WTC11 (cell line): Measurements from ENCODE around the gene SLC2A6. TPM values are rescaled to one million over a fixed set of nuclear protein-coding genes. Genes with fewer than 3 reads are reported as not detected.

Experiments
- ATAC-seq: fragments of 200-7000 bp; cut with Tn5 transposase; 2 replicates; pipeline ENCODE4 v1.10.0; 2021; ENCODE audit warnings: mild to moderate bottlenecking, moderate library complexity
- CTCF ChIA-PET: fragments of 300-600 bp; sonication (Branson Sonifier 250); formaldehyde crosslinking; loops from one replicate; lab custom pipeline; 2021; ENCODE audit warnings: antibody characterized with exemption; lab: Charles Lee
- POLR2A ChIA-PET: fragments of 350-600 bp; sonication (Branson Sonifier 250); formaldehyde crosslinking; loops from one replicate; lab custom pipeline; 2021; ENCODE audit warnings: antibody characterized with exemption; lab: Charles Lee
- DNase-seq: peaks from one replicate; pipeline ENCODE4 v3.0.0; 2021; ENCODE audit warnings: low spot score
- H3K27ac Mint-ChIP-seq: 2 replicates; pipeline ENCODE4 v1.8.0; 2021; ENCODE audit warnings: mixed read lengths
- H3K27me3 Mint-ChIP-seq: 2 replicates; pipeline ENCODE4 v1.8.0; 2021; ENCODE audit warnings: low read depth, mild to moderate bottlenecking, moderate library complexity, mixed read lengths
- H3K36me3 Mint-ChIP-seq: 2 replicates; pipeline ENCODE4 v1.8.0; 2021; ENCODE audit warnings: mixed read lengths
- H3K4me1 Mint-ChIP-seq: 2 replicates; pipeline ENCODE4 v1.8.0; 2022; ENCODE audit warnings: mixed read lengths
- H3K4me3 Mint-ChIP-seq: 2 replicates; pipeline ENCODE4 v1.8.0; 2021; ENCODE audit warnings: mild to moderate bottlenecking, moderate library complexity, mixed read lengths
- H3K9me3 Mint-ChIP-seq: 2 replicates; pipeline ENCODE4 v1.8.0; 2021; ENCODE audit warnings: mixed read lengths
- AR ChIP-seq: fragments of 250-450 bp; sonication (Bioruptor Pico); IDR thresholded peaks from 2 replicates; pipeline ENCODE4 v1.9.0; 2021; ENCODE audit warnings: mild to moderate bottlenecking
- EMX1 ChIP-seq: fragments of 250-450 bp; sonication (Bioruptor Pico); IDR thresholded peaks from 2 replicates; pipeline ENCODE4 v1.8.0; 2021; ENCODE audit warnings: mild to moderate bottlenecking
- ESRRA ChIP-seq: sonication (generic); formaldehyde crosslinking; IDR thresholded peaks from 2 replicates; pipeline ENCODE4 v1.8.1; 2022; ENCODE audit warnings: mild to moderate bottlenecking, missing genetic modification reagents, borderline replicate concordance
- GRHL2 ChIP-seq: fragments of 250-450 bp; sonication (Bioruptor Pico); IDR thresholded peaks from 2 replicates; pipeline ENCODE4 v1.8.0; 2022; ENCODE audit warnings: mild to moderate bottlenecking, moderate library complexity; ENCODE audit not compliant: insufficient replicate concordance, severe bottlenecking
- GTF2I ChIP-seq: fragments of 250-450 bp; sonication (Bioruptor Pico); conservative IDR thresholded peaks from 2 replicates; pipeline ENCODE4 v1.4.0; 2021; ENCODE audit warnings: mild to moderate bottlenecking
- NFATC4 ChIP-seq: fragments of 250-450 bp; sonication (Bioruptor Pico); IDR thresholded peaks from 2 replicates; pipeline ENCODE4 v1.9.0; 2021; ENCODE audit warnings: mild to moderate bottlenecking
- NFE2L1 ChIP-seq: sonication (generic); formaldehyde crosslinking; IDR thresholded peaks from 2 replicates; pipeline ENCODE4 v1.8.1; 2023; ENCODE audit warnings: missing genetic modification reagents
- NR2C2 ChIP-seq: sonication (generic); formaldehyde crosslinking; IDR thresholded peaks from 2 replicates; pipeline ENCODE4 v1.8.0; 2022; ENCODE audit warnings: mild to moderate bottlenecking, missing genetic modification reagents
- TCF7 ChIP-seq: sonication (generic); formaldehyde crosslinking; IDR thresholded peaks from 2 replicates; pipeline ENCODE4 v1.8.0; 2022; ENCODE audit warnings: mild to moderate bottlenecking, low read depth, missing genetic modification reagents, moderate library complexity
- ZBTB21 ChIP-seq: sonication (generic); formaldehyde crosslinking; IDR thresholded peaks from 2 replicates; pipeline ENCODE4 v1.8.1; 2023; ENCODE audit warnings: mild to moderate bottlenecking, missing genetic modification reagents, borderline replicate concordance
- ZNF121 ChIP-seq: sonication (generic); formaldehyde crosslinking; IDR thresholded peaks from 2 replicates; pipeline ENCODE4 v1.8.0; 2023; ENCODE audit warnings: missing genetic modification reagents
- ZNF263 ChIP-seq: sonication (generic); formaldehyde crosslinking; IDR thresholded peaks from 2 replicates; pipeline ENCODE4 v1.8.1; 2022; ENCODE audit warnings: low read depth, mild to moderate bottlenecking, moderate library complexity, missing genetic modification reagents
- ZNF317 ChIP-seq: sonication (generic); formaldehyde crosslinking; IDR thresholded peaks from 2 replicates; pipeline ENCODE4 v1.8.1; 2023; ENCODE audit warnings: low read depth, mild to moderate bottlenecking, moderate library complexity, missing genetic modification reagents, borderline replicate concordance
- ZNF416 ChIP-seq: fragments of 250-450 bp; sonication (Bioruptor Pico); IDR thresholded peaks from 2 replicates; pipeline ENCODE4 v1.9.0; 2021; ENCODE audit warnings: mild to moderate bottlenecking, inconsistent platforms
- ZNF671 ChIP-seq: fragments of 250-450 bp; sonication (Bioruptor Pico); IDR thresholded peaks from 2 replicates; pipeline ENCODE4 v1.8.0; 2021; ENCODE audit warnings: mild to moderate bottlenecking
- total RNA-seq: library from RNA; stranded (reverse); gene quantifications from 3 replicates; pipeline ENCODE4 v1.2.3, GENCODE V29; 2021
- TF ChIP-seq, protein P1 (sequence below): sonication (generic); formaldehyde crosslinking; IDR thresholded peaks from 2 replicates; pipeline ENCODE4 v1.8.0; 2022; ENCODE audit warnings: mild to moderate bottlenecking, missing genetic modification reagents
- TF ChIP-seq, protein P2 (sequence below): sonication (generic); formaldehyde crosslinking; IDR thresholded peaks from 2 replicates; pipeline ENCODE4 v1.8.0; 2022; ENCODE audit warnings: missing genetic modification reagents
- TF ChIP-seq, protein P3 (sequence below): sonication (generic); formaldehyde crosslinking; IDR thresholded peaks from 2 replicates; pipeline ENCODE4 v1.8.1; 2023; ENCODE audit warnings: mild to moderate bottlenecking, moderate library complexity, missing genetic modification reagents

Gene SLC2A6
- total RNA-seq, 1 experiment from 2014 or later: 16.6 TPM

GRCh38 chr9:133463864-133464615 is 14.9 kb downstream of the SLC2A6 start:
- ATAC-seq (no peak), DNase-seq (no peak)
- peaks cover 4% of the 10 kb centered on the region; the same call in 1 of the 2 replicates for H3K36me3 Mint-ChIP-seq
- H3K4me1 Mint-ChIP-seq: peaks cover 23% of the 10 kb centered on the region
- H3K9me3 Mint-ChIP-seq: no peaks in the 10 kb centered on the region
- ChIA-PET CTCF (interaction anchor here (1.7 to 3.3 kb wide), 3 partner anchors 15 to 34 kb away, joined by 7 to 25 read pairs (median 17); partner anchors contain the start of gene SLC2A6), POLR2A (no interaction called here)
- no peak overlapping the region for H3K4me3 Mint-ChIP-seq
- TF ChIP-seq ZNF263 (no peak), AR (CRISPR knock-in tag) (no peak), EMX1 (no peak), NFATC4 (CRISPR knock-in tag) (no peak), ZNF416 (CRISPR knock-in tag) (no peak), NR2C2 (no peak), ESRRA (CRISPR knock-in tag) (no peak), ZNF121 (CRISPR knock-in tag) (no peak), GTF2I (CRISPR knock-in tag) (no peak), ZNF317 (CRISPR knock-in tag) (no peak), TCF7 (CRISPR knock-in tag) (no peak), NFE2L1 (no peak), GRHL2 (CRISPR knock-in tag) (no peak), ZNF671 (CRISPR knock-in tag) (no peak), ZBTB21 (no peak)
- TF ChIP-seq, protein P1, sequence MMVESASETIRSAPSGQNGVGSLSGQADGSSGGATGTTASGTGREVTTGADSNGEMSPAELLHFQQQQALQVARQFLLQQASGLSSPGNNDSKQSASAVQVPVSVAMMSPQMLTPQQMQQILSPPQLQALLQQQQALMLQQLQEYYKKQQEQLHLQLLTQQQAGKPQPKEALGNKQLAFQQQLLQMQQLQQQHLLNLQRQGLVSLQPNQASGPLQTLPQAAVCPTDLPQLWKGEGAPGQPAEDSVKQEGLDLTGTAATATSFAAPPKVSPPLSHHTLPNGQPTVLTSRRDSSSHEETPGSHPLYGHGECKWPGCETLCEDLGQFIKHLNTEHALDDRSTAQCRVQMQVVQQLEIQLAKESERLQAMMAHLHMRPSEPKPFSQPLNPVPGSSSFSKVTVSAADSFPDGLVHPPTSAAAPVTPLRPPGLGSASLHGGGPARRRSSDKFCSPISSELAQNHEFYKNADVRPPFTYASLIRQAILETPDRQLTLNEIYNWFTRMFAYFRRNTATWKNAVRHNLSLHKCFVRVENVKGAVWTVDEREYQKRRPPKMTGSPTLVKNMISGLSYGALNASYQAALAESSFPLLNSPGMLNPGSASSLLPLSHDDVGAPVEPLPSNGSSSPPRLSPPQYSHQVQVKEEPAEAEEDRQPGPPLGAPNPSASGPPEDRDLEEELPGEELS (CRISPR knock-in tag): no peak
- TF ChIP-seq, protein P2, sequence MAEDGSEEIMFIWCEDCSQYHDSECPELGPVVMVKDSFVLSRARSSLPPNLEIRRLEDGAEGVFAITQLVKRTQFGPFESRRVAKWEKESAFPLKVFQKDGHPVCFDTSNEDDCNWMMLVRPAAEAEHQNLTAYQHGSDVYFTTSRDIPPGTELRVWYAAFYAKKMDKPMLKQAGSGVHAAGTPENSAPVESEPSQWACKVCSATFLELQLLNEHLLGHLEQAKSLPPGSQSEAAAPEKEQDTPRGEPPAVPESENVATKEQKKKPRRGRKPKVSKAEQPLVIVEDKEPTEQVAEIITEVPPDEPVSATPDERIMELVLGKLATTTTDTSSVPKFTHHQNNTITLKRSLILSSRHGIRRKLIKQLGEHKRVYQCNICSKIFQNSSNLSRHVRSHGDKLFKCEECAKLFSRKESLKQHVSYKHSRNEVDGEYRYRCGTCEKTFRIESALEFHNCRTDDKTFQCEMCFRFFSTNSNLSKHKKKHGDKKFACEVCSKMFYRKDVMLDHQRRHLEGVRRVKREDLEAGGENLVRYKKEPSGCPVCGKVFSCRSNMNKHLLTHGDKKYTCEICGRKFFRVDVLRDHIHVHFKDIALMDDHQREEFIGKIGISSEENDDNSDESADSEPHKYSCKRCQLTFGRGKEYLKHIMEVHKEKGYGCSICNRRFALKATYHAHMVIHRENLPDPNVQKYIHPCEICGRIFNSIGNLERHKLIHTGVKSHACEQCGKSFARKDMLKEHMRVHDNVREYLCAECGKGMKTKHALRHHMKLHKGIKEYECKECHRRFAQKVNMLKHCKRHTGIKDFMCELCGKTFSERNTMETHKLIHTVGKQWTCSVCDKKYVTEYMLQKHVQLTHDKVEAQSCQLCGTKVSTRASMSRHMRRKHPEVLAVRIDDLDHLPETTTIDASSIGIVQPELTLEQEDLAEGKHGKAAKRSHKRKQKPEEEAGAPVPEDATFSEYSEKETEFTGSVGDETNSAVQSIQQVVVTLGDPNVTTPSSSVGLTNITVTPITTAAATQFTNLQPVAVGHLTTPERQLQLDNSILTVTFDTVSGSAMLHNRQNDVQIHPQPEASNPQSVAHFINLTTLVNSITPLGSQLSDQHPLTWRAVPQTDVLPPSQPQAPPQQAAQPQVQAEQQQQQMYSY (CRISPR knock-in tag): no peak
- TF ChIP-seq, protein P3, sequence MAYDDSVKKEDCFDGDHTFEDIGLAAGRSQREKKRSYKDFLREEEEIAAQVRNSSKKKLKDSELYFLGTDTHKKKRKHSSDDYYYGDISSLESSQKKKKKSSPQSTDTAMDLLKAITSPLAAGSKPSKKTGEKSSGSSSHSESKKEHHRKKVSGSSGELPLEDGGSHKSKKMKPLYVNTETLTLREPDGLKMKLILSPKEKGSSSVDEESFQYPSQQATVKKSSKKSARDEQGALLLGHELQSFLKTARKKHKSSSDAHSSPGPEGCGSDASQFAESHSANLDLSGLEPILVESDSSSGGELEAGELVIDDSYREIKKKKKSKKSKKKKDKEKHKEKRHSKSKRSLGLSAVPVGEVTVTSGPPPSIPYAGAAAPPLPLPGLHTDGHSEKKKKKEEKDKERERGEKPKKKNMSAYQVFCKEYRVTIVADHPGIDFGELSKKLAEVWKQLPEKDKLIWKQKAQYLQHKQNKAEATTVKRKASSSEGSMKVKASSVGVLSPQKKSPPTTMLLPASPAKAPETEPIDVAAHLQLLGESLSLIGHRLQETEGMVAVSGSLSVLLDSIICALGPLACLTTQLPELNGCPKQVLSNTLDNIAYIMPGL (CRISPR knock-in tag): no peak
- H3K27ac Mint-ChIP-seq: no peak overlapping the region
- no peaks in the 10 kb centered on the region for H3K27me3 Mint-ChIP-seq
